GDM1 (cell line): ENCODE results near the gene NKD2.

ENCODE experiments used
- DNase-seq: peaks from one replicate; lab custom pipeline; 2025; lab: John Stamatoyannopoulos, UW

Gene NKD2

DNA sequence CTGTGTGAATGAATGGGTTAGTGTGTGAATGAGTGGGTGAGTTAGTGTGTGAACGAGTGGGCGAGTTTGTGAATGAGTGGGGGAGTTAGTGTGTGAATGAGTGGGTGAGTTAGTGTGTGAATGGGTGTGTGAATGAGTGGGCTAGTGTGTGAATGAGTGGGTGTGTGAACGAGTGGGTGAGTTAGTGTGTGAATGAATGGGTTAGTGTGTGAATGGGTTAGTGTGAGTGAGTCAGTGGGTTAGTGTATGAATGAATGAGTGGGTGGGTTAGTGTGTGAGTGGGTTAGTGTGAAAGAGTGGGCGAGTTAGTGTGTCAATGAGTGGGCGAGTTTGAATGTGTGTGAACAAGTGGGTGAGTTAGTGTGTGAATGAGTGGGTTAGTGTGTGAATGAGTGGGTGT is 35.5 kb downstream of the NKD2 start:
- DNase-seq = no peak

GRCh38 chr5:1045960-1046560 is 37.5 kb downstream of the NKD2 start:
- DNase-seq = no peak

GRCh38 chr5:1047332-1047965 is 38.8 kb downstream of the NKD2 start:
- DNase-seq = no peak

GRCh38 chr5:1048162-1048721 is 39.6 kb downstream of the NKD2 start:
- DNase-seq = no peak

DNA sequence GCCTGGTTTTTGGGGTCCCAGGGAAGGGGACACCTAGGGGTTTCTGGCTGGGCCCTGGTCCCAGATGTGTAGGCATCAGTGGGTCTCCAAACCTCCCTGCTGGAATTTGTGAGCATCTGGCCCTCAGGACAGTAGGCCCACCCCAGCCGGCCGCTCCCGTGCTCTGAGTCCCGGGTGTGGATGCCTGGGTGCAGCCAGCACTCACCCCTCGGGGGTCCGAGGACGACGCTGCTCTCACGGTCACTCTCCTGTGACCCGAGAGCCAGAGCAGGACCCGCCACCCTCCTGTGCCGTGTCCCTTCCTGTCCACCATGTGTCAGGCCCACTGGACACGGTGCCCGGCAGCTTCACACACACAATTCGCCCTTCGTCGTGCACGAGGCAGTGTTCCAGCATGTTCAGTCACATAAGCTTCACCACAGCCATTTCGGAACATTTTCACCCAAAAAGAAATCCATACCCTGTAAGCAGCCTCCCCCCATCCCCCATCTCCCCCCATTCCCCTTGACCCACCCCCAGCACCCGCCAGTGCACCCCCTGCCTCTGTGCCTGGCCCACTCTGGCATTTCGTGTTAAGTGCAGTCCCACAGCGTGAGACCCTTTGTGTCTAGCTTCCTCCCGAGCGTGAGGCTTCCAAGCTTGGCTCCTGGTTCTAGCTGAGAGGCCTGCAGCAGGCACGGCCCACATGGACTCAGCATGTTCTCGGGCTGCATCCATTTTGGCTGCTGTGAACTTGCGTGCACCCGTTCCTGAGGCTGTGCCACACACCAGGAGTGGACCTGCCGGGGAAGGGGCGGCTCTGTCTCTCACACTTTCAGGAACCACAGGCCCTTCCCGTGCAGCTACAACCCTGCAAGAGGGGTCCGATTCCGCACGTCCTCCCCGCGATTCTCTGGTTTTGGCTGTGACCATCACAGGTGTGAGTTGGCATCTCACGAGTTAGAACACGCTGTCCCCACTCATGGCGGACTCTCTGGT is 40.5 kb downstream of the NKD2 start:
- no peak for DNase-seq

- no peak for DNase-seq
These were observed 42.1 kb downstream of the NKD2 start for GRCh38 chr5:1050423-1051365.

DNA sequence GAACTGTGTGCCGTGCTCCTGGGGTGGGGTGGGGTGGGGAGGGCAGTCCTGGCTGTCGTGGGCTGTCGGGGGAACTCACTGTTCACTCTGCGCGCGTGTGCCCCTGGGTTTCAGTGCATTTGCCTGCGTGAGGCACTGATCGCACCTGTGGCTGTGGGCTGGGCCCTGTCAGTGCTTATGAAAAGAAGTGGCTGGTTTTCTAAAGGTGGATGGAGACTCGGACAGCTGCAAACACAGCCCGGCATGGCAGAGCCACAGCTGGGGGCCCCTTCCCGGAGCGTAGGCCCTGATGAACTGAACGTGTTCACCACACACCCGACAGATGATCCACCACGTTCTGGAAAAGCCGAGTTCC is 42.7 kb downstream of the NKD2 start:
- no peak for DNase-seq

DNA sequence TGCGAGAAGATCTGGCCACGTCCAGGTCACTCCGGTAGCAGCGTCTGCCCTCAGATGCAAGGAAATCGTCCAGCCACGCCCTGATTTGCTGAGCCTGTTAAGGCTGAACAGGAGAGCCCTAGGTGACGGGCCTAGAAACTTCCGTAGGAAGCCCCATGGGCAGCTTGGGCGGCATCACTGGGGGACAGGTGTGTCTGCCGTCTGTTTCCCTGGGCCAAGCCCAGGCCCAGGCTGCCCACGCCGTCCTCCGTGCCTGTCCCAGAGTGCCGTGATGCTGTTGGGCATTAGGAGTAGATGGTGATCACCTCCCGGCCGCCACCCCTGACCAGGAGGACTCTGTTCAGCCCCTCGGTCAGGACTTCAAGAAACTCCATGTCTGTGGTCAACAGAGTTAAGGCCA is 43.5 kb downstream of the NKD2 start:
- no peak for DNase-seq

- no peak for DNase-seq
These were observed 44.2 kb downstream of the NKD2 start for GRCh38 chr5:1052641-1053390.

- no peak for DNase-seq
These were observed 44.9 kb downstream of the NKD2 start for GRCh38 chr5:1053391-1054017.

GRCh38 chr5:1054018-1054798 is 45.6 kb downstream of the NKD2 start:
- DNase-seq = no peak

- DNase-seq = no peak
These were observed 46.5 kb downstream of the NKD2 start for GRCh38 chr5:1054799-1055775.

DNA sequence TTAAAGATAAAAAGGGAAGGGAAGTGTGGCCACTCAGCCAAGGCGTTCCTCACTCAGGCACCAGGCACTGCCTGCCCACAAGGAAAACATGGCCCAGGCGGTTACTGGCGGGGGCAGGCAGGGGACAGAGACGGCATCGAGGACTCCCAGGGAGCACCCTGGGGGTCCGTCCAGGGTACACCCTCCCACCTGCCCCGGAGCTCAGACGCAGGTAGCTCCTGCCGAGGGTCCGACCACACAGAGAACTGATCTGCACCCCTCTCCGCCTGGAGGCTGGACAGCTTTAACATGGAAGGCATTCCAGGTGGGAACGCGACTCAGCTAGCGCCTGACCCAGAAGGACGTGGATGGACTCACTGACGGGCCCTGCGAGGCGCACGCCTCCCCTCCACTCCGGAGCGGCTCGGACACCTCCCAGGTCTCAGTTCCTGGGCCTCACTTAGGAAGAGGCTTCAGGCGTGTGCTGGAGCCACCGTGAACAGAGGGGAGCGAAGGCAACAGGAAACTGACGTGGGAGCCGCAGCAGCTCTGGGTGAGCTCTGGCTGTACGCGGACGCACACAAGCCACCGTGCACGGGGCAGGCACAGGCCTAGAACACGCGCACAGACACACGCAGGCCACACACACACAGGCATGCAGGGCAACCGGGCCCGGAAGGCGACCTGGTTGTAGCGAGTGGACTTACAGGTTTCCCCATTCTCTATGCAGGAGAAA is 47.5 kb downstream of the NKD2 start:
- no peak for DNase-seq

DNA sequence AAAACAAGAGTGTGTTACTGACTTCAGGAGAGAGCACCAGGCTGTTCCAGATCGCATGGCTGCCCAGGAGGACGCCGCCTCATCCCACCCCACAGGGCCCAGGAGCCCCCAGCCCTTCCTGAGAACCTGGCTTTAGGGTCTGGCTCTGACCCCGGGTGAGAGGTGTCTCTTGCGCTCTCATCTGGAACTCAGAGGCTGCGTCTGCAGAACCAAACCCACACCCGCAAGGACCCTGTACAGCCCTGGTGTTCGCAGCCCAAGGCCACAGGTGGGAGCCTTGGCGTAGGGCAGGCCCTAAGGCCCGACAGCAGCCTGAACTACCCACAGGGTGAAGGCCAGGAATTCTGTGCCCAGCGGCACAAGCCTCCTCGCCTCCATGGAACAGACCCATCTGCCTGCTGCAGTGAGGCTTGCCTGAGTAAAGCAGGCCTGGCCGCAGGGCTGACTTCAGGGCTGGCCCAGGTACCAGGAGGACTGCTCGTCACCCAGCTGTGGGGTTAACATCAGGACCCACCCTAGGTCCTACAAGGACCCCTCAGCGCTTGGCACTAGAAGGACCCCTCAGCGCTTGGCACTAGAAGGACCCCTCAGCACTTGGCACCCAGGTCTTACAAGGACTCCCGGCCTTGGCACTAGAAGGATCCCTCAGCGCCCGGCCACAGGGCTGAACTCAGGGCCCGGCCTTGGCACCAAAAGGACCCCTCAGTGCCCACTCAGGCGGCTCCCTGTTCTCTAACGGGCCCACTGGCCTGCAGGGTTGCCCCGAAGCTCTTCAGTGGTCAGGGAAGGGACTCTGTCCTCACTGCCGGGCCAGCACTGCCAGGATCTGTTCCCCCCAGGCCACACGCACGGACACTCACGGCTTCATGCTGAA is 48.2 kb downstream of the NKD2 start:
- no peak for DNase-seq

GRCh38 chr5:1057485-1058082 is 49.0 kb downstream of the NKD2 start:
- DNase-seq = no peak
